ENCODE results near the gene C19orf38. TPM values are rescaled to one million over a fixed set of nuclear protein-coding genes. Genes with fewer than 3 reads are reported as not detected.

Gene C19orf38
- total and polyA plus RNA-seq, 2 donors (not counting 1 experiment from before 2014, with no cell fraction given), result 1.7 to 2.4 TPM

DNA sequence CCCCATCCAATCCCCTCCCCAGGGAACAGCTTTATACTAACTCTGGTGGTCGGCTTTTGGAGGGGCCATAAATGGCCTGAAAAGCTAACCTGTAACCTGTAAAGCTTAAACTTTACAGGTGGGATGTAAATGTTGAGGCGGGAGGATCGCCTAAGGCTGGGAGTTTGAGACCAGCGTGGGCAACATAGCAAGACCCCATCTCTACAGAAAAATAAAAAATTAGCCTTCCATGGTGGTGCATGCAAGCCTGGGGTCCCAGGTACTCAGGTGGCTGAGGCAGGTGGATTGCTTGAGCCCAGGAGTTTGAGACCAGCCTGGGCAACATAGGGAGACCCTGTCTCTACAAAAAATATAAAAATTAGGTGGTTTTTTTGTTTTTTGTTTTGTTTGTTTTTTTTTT lies 41.7 kb downstream of the C19orf38 start:
- H4K20me1 ChIP-seq (ENCODE audit: control insufficient read depth, insufficient read depth, low read length, poor library complexity, severe bottlenecking), result peaks cover 59% of the 10 kb centered on the region
- TF ChIP-seq, protein P1, sequence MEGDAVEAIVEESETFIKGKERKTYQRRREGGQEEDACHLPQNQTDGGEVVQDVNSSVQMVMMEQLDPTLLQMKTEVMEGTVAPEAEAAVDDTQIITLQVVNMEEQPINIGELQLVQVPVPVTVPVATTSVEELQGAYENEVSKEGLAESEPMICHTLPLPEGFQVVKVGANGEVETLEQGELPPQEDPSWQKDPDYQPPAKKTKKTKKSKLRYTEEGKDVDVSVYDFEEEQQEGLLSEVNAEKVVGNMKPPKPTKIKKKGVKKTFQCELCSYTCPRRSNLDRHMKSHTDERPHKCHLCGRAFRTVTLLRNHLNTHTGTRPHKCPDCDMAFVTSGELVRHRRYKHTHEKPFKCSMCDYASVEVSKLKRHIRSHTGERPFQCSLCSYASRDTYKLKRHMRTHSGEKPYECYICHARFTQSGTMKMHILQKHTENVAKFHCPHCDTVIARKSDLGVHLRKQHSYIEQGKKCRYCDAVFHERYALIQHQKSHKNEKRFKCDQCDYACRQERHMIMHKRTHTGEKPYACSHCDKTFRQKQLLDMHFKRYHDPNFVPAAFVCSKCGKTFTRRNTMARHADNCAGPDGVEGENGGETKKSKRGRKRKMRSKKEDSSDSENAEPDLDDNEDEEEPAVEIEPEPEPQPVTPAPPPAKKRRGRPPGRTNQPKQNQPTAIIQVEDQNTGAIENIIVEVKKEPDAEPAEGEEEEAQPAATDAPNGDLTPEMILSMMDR (IDR thresholded peaks at IDR 0.05), result no peak
- no peak for TF ChIP-seq EZH2 (IDR thresholded peaks at IDR 0.05; ENCODE audit: borderline replicate concordance, insufficient read depth, low read depth, low read length, poor library complexity, severe bottlenecking)
- Mint-ChIP-seq H3K4me1 (peaks cover 8% of the 10 kb centered on the region), H3K27ac (no peak overlapping the region), H3K27me3 (no peaks in the 10 kb centered on the region), H3K4me3 (no peak overlapping the region), H3K9me3 (ENCODE audit: insufficient read depth) (no peaks in the 10 kb centered on the region)
- H3K27me3 ChIP-seq (replicated peaks in 1 of 4; ENCODE audit: control extremely low read depth in 1 of 4, control insufficient read depth in 3 of 4, insufficient read depth in 4 of 4, low read length in 3 of 4), result no peaks in the 10 kb centered on the region
- no CpG with 5 or more reads among the region's 4 CpGs for WGBS (ENCODE audit: insufficient coverage)
- peaks cover 87% of the 10 kb centered on the region for H3K79me2 ChIP-seq (ENCODE audit: control insufficient read depth, insufficient read depth, low read length)
- H3K9ac ChIP-seq (ENCODE audit: low read length), result no peak overlapping the region
- ChIA-PET POLR2A (no interaction called here), CTCF (interaction anchor here (0.7 to 1.7 kb wide), 2 partner anchors 13 to 407 kb away, joined by 5 read pairs; no protein-coding TSS in a partner anchor)
- DNase-seq, result no peak
- no peak overlapping the region for H3K27ac ChIP-seq (ENCODE audit: low read length in 2 of 2)
- H3K36me3 ChIP-seq (replicated peaks in 1 of 2; ENCODE audit: control extremely low read depth in 1 of 2, control insufficient read depth in 1 of 2, extremely low read depth in 1 of 2, insufficient read depth in 2 of 2, low read length in 1 of 2), result no peaks in the 10 kb centered on the region
- H3K4me1 ChIP-seq (ENCODE audit: control insufficient read depth in 2 of 2, insufficient read depth in 2 of 2, low read length in 2 of 2), result peaks cover 0 to 7% of the 10 kb centered on the region in 2 donors
- no peak overlapping the region for H2AFZ ChIP-seq (ENCODE audit: insufficient read depth, low read depth, low read length, poor library complexity, severe bottlenecking)
- H3K4me2 ChIP-seq (replicated peaks; ENCODE audit: low read depth, low read length, poor library complexity, severe bottlenecking), result no peak overlapping the region
- H3K9me3 ChIP-seq (ENCODE audit: control extremely low read depth in 1 of 3, control insufficient read depth in 2 of 3, insufficient read depth in 1 of 3, low read length in 2 of 3), result no peaks in the 10 kb centered on the region
- no peak for ATAC-seq (ENCODE audit: low read depth)
- no peak overlapping the region for H3K4me3 ChIP-seq (ENCODE audit: control extremely low read depth in 1 of 5, extremely low read depth in 1 of 5, insufficient read depth in 1 of 5, low read depth in 2 of 5, low read length in 4 of 5)
- intact Hi-C loops (cut with micrococcal nuclease), result no loop called here

DNA sequence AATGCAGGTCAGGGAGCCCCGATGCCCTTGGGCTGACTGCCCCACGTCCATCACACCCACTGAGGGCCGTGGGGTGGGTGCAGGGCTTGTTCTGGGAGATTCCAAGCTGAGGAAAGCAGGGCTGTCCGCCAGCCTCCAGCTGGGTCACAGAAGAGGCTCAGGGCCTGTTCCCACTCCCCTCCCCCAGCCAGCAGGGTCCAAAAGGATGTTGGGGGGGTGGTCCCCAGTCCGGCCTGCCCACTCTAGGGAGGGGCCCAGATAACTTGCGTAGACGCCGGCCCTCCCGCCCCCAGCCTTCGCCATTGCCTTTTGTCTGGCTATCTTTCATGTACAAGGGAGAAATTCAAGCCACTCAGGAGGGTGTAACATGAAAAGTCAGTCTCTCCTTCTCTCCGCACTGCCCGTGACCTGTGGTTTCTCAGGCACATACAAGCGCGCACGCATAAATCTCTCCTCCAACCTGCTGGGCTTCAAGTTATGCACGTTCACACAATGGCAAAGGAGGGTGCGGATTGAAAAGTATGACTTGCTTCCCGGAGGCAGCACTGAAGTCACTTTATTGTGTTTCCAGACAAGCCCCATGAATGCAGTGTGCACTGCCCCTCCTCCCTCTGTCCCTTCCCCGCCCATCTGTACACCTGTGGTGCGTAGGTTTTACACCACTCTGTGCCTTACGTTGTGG lies 43.3 kb downstream of the C19orf38 start:
- H3K27me3 Mint-ChIP-seq, result no peaks in the 10 kb centered on the region
- no peaks in the 10 kb centered on the region for H3K36me3 ChIP-seq (replicated peaks in 1 of 2; ENCODE audit: control extremely low read depth in 1 of 2, control insufficient read depth in 1 of 2, extremely low read depth in 1 of 2, insufficient read depth in 2 of 2, low read length in 1 of 2)
- H3K9me3 ChIP-seq (ENCODE audit: control extremely low read depth in 1 of 3, control insufficient read depth in 2 of 3, insufficient read depth in 1 of 3, low read length in 2 of 3), result no peaks in the 10 kb centered on the region
- DNase-seq (no peak), ATAC-seq (ENCODE audit: low read depth) (no peak)
- peaks cover 88% of the 10 kb centered on the region for H3K79me2 ChIP-seq (ENCODE audit: control insufficient read depth, insufficient read depth, low read length)
- H3K4me1 Mint-ChIP-seq, result peaks cover 11% of the 10 kb centered on the region
- intact Hi-C loops (cut with micrococcal nuclease), result no loop called here
- TF ChIP-seq EZH2 (IDR thresholded peaks at IDR 0.05; ENCODE audit: borderline replicate concordance, insufficient read depth, low read depth, low read length, poor library complexity, severe bottlenecking), result no peak
- TF ChIP-seq, protein P1 (IDR thresholded peaks at IDR 0.05), result no peak
- H3K4me1 ChIP-seq (ENCODE audit: control insufficient read depth in 2 of 2, insufficient read depth in 2 of 2, low read length in 2 of 2), result peaks cover 0 to 7% of the 10 kb centered on the region in 2 donors
- no peak overlapping the region for H3K27ac Mint-ChIP-seq
- no peak overlapping the region for H3K4me3 Mint-ChIP-seq
- ChIA-PET POLR2A (no interaction called here), CTCF (interaction anchor here (0.6 kb wide), 1 partner anchor 10 kb away, joined by 3 read pairs; no protein-coding TSS in a partner anchor)
- H3K27ac ChIP-seq (ENCODE audit: low read length in 2 of 2), result no peak overlapping the region
- H3K9me3 Mint-ChIP-seq (ENCODE audit: insufficient read depth), result no peaks in the 10 kb centered on the region
- no peak overlapping the region for H3K4me3 ChIP-seq (ENCODE audit: control extremely low read depth in 1 of 5, extremely low read depth in 1 of 5, insufficient read depth in 1 of 5, low read depth in 2 of 5, low read length in 4 of 5)
- H3K27me3 ChIP-seq (replicated peaks in 1 of 4; ENCODE audit: control extremely low read depth in 1 of 4, control insufficient read depth in 3 of 4, insufficient read depth in 4 of 4, low read length in 3 of 4), result no peaks in the 10 kb centered on the region
- 98% methylated on average over 18 of the region's 21 CpGs for WGBS (ENCODE audit: insufficient coverage)
- no peak overlapping the region for H3K9ac ChIP-seq (ENCODE audit: low read length)
- no peak overlapping the region for H2AFZ ChIP-seq (ENCODE audit: insufficient read depth, low read depth, low read length, poor library complexity, severe bottlenecking)
- peaks cover 60% of the 10 kb centered on the region for H4K20me1 ChIP-seq (ENCODE audit: control insufficient read depth, insufficient read depth, low read length, poor library complexity, severe bottlenecking)
- no peak overlapping the region for H3K4me2 ChIP-seq (replicated peaks; ENCODE audit: low read depth, low read length, poor library complexity, severe bottlenecking)
